ENCODE results near the gene ZBTB39.
"Not testable (repeated sequence)": the region's sequence is repeated elsewhere in the genome, so short reads cannot be mapped to it uniquely, and the experiment has no call there.

ZBTB39 gene, protein sequence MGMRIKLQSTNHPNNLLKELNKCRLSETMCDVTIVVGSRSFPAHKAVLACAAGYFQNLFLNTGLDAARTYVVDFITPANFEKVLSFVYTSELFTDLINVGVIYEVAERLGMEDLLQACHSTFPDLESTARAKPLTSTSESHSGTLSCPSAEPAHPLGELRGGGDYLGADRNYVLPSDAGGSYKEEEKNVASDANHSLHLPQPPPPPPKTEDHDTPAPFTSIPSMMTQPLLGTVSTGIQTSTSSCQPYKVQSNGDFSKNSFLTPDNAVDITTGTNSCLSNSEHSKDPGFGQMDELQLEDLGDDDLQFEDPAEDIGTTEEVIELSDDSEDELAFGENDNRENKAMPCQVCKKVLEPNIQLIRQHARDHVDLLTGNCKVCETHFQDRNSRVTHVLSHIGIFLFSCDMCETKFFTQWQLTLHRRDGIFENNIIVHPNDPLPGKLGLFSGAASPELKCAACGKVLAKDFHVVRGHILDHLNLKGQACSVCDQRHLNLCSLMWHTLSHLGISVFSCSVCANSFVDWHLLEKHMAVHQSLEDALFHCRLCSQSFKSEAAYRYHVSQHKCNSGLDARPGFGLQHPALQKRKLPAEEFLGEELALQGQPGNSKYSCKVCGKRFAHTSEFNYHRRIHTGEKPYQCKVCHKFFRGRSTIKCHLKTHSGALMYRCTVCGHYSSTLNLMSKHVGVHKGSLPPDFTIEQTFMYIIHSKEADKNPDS

DNA sequence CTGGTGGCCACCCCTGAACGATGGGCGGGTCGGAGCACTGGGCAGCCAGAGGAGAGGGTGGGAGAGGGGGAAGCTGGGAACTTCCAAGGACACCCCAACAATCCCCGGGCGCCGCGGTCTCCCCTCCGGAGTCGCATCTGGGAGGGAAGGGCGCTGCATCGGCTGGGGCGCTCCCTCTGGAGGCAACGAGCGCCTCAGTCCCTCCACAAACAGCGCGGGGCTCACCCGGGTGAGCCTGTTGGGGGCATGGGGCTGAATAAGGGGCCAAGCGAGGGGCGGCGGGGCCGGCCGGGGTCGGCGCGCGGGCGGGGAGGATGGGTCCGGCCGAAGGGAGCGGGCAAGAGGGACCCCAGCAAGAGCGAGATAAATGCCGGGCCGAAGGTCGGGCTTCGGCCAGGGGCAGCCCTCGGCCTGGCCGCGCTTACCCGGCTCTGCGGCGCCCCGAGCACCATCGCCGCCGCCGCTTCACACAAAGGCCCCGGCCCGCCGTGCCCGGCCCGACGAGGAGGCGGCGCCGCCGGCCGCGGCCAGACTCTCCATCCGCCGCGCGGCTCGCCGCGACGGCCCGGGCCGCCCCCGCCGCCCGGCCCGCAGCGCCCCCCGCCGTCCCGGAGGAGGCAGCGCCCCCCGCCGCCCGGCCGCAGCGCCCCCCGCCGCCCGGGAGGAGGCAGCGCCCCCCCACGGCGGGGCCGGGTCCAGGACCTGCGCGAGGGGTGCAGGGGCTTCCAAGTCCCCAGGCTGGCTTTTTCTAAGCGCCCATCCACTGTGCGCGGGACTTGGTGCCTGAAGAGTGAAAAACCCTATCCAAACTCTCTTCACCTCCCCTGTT lies at the start of gene ZBTB39:
TSS of gene ZBTB39 (minus strand) at position 567 of the 829 bp plus-strand sequence. CDS start 1,629 bp downstream, outside the sequence.
- in situ Hi-C loops (cut with HindIII; ENCODE audit: low sequenced_read_pairs): no loop called here

- in situ Hi-C loops (cut with HindIII; ENCODE audit: low sequenced_read_pairs): no loop called here
Measured at GRCh38 chr12:57055824-57056223, 49.5 kb upstream of the ZBTB39 start.

DNA sequence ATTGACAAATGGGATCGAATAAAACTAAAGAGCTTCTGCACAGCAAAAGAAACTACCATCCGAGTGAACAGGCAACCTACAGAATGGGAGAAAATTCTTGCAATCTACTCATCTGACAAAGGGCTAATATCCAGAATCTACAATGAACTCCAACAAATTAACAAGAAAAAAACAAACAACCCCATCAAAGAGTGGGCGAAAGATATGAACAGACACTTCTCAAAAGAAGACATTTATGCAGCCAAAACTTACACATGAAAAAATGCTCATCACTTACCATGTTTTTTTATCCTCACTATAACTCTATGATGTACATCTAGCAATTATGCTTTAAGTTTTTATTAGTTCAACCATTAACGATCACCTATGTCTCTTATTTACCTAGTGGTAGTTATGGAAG lies 47.6 kb upstream of the ZBTB39 start:
- in situ Hi-C loops (cut with HindIII; ENCODE audit: low sequenced_read_pairs): not testable (repeated sequence)

GRCh38 chr12:57053146-57053545 lies 46.8 kb upstream of the ZBTB39 start:
- in situ Hi-C loops (cut with HindIII; ENCODE audit: low sequenced_read_pairs): not testable (repeated sequence)

GRCh38 chr12:57051011-57051410 lies 44.7 kb upstream of the ZBTB39 start:
- in situ Hi-C loops (cut with HindIII; ENCODE audit: low sequenced_read_pairs): no loop called here

- in situ Hi-C loops (cut with HindIII; ENCODE audit: low sequenced_read_pairs): no loop called here
Measured at GRCh38 chr12:57049890-57050289, 43.5 kb upstream of the ZBTB39 start, which contains the start of gene MYO1A. TSS of gene MYO1A (minus strand) at chr12:57050129. CDS start at chr12:57048323, 1,806 bp downstream.

- in situ Hi-C loops (cut with HindIII; ENCODE audit: low sequenced_read_pairs): no loop called here
Measured at GRCh38 chr12:57049119-57049446, 42.7 kb upstream of the ZBTB39 start.

DNA sequence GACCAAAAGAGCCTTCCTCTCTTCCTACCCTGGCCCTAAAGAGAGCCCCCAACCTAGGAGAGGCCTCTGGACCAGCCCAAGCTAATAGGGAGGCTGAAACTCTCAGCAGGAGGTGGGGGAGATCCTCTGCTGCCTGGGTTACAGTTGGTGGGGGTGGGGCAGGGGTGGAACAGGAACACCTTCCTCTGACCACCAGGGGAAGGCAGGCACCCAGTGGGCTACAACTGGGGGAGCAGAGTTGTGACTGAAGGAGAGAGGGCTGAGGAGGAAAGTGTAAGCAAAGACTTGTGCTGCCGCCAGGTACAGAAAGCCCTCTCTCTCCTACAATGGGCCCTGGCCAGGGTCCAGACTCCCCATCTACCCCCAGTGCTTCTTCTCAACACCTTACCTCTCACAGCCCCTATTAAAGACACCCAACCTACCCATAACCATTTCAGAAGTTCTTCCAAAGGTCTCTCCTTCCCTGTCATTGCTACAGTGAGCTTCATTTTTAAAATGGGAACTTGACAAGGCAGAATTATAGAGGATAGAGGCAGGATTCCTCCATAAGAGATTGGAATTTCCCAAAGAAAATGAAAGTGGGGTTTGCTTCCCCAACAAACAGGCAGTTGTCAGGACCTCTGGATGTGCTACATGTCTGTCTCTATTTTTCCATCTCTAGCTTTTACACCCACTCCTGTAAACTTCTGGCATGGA lies 42.2 kb upstream of the ZBTB39 start:
- in situ Hi-C loops (cut with HindIII; ENCODE audit: low sequenced_read_pairs): no loop called here

- in situ Hi-C loops (cut with HindIII; ENCODE audit: low sequenced_read_pairs): no loop called here
Measured at GRCh38 chr12:57047981-57048380, 41.6 kb upstream of the ZBTB39 start.

DNA sequence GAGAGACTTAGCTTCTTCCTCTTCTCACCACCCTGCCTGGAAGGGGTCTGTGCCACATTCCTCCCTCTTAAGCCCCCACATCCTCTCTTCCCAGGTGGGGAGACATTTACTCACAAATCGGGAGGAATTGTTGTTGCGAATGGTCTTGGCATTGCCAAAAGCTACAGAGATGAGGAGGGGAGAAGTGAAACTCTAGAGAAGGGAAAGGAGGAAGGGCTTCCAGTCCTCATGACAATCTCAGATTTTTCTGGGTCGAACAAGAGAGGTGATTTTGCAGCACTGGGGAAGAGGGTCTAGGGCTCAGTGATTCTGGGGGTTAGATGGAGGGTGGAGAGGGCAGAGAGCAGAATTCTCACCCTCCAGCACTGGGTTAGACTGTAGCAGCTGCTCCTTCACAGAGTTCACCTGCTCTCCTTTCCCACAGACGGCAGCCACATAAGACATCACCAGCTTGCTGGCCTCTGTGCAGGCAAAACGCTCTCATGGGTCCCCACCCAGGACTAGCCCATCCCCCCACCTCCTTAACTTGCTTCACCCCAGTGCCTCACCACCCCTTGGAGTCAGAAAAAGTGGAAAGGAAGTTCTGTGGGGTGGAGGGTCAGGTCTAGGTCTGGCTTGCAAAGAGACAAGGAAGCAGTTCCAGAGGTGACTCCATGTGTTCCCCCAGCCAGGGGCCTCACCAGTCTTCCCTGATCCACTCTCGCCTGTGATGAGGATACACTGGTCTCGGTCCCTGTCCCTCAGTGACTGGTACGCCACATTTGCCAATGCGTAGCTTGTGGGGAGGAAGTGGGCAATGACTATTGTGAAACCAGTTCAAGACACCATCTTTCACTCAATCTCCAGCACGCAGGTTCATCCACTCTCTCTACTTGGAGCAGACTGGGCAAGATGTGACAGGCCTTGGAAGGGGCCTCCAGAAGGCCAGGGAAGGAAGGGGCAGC lies 40.9 kb upstream of the ZBTB39 start:
- in situ Hi-C loops (cut with HindIII; ENCODE audit: low sequenced_read_pairs): no loop called here

- in situ Hi-C loops (cut with HindIII; ENCODE audit: low sequenced_read_pairs): no loop called here
Measured at GRCh38 chr12:57046086-57046791, 39.9 kb upstream of the ZBTB39 start.

DNA sequence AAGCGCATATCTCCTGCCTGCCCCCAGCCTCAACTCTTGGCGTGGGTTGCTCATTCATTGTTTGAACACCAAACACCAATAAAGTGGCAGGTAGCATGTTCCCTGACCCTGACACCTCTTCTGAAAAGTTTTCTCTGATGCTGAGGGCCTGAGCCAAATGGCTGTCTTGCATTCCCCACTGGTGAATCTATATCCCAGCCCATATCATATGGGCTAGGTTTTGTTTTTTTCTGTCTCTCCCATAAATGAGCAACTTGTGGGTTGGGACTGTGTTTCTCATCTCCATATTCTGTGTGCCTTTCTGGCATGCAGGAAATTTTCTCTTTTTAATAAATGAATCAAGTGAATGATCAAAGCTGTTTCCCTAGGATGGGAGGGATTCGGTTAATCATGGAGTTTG lies 38.5 kb upstream of the ZBTB39 start:
- in situ Hi-C loops (cut with HindIII; ENCODE audit: low sequenced_read_pairs): no loop called here

- in situ Hi-C loops (cut with HindIII; ENCODE audit: low sequenced_read_pairs): no loop called here
Measured at GRCh38 chr12:57044468-57044867, 38.1 kb upstream of the ZBTB39 start.

DNA sequence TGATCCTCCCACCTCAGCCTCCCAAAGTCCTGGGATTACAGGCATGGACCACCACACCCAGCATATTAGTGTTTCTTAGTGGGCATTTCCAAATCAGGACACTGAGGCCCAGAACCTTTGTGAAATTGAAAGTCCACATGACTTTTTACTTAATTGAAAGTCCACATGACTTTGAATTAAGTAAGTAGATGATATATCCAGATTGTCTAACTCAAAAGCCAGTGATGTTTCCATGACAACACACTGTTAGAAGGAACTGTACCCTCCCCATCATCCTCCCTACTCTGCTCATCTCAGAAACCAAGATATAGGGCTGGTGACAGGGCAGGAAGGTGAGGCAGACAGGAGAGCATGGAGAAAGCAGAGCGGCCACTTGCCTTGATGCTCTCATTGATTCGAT lies 36.3 kb upstream of the ZBTB39 start:
- in situ Hi-C loops (cut with HindIII; ENCODE audit: low sequenced_read_pairs): no loop called here

- in situ Hi-C loops (cut with HindIII; ENCODE audit: low sequenced_read_pairs): no loop called here
Measured at GRCh38 chr12:57040750-57041149, 34.4 kb upstream of the ZBTB39 start.

DNA sequence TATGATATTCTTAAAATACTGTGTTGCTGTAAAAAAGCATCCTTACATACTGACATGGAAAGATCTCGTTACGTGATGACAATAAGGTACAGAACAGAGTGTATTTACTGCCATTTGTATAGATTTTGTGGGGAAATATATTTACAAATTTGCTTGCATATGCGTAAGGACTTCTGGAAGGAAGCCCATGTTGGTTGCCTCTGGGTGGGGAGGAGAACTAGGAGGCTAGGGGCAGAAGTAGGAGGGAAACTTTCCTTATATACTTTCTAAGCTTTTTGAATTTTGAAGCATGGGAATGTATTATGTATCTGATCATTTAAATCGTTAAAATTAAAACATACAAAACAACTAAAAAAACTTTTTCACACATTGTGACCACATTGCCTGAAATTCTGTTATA lies 33.9 kb upstream of the ZBTB39 start:
- in situ Hi-C loops (cut with HindIII; ENCODE audit: low sequenced_read_pairs): no loop called here

- in situ Hi-C loops (cut with HindIII; ENCODE audit: low sequenced_read_pairs): no loop called here
Measured at GRCh38 chr12:57039016-57039798, 32.9 kb upstream of the ZBTB39 start.

GRCh38 chr12:57037264-57037663 lies 30.9 kb upstream of the ZBTB39 start:
- in situ Hi-C loops (cut with HindIII; ENCODE audit: low sequenced_read_pairs): no loop called here
